Fibroblast of skin of left quadriceps (primary cell): ENCODE results near the gene SOAT1.
"Not testable (repeated sequence)": the region's sequence is repeated elsewhere in the genome, so short reads cannot be mapped to it uniquely, and the experiment has no call there.

Experiments used
- DNase-seq, 2 experiments: peaks; one replicate each; pipeline ENCODE4 v3.0.0-alpha.2; 2013; ENCODE audit warnings: low read depth in 2 of 2

Gene SOAT1

DNA sequence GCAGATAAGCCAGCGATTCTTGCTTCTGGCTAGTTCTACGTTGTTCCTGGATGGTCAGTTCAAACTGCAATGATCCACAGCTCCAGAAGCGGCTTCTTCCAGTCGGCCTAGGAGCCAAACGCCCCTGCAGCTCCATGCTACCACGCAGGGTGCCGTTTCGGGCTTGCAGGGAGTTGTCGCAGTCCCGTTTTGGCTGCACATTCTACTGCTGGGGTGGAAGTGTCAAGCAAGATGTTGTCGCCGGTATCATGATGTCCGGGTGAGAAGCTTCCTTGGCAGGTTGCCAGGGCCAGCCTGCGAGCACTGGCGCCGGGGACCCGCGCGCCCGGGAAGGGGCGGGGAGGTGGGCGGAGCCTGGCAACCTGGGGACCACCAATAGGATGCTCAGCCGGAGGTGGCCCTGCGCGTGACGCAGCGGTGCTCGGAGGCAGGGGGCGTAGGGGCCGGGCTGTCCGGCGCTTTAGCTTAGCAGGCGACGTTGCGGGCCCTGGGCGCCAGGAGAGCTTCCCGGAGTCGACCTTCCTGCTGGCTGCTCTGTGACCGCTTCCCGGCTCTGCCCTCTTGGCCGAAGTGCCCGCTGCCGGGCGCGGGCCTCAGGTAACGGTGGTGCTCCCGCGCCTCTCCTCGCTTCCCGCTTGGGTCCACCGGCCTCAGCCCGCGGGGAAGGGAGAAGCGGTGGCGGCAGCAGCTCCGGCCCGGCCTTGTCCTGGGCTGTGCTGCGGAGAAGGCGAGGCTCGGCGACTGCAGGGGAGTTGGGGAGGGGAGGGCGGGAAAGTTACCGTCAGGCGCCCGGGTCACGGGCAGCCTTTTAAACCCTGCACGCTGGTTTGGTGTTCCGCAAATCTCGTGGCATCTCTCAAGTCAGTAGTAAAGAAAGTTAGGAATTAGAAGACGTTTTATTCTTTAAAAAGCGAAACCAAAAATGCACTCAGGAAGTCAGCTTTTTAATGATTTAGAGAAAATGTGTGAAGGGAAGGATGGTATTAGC, at the start of gene SOAT1:
Gene SOAT1 (plus strand): TSS at position 458 of the 988 bp plus-strand sequence. CDS start 8,888 bp downstream, outside the sequence.
- peak; percentile 72 to 74 for DNase-seq

DNA sequence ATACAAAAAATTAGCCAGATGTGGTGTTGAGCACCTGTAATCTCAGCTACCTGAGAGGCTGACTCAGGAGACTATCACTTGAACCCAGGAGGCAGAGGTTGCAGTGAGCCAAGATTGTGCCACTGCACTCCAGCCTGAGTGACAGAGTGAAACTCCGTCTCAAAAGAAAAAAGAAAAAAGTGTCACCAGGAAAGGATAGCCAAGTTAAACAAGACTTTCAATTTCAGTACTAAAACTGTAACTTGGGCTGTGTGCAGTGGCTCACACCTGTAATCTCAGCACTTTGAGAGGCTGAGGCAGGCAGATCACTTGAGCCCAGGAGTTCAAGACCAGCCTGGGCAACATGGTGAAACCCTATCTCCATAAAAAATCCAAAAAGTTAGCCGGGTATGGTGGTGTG, 48.2 kb upstream of the SOAT1 start:
- not testable (repeated sequence) for DNase-seq

DNA sequence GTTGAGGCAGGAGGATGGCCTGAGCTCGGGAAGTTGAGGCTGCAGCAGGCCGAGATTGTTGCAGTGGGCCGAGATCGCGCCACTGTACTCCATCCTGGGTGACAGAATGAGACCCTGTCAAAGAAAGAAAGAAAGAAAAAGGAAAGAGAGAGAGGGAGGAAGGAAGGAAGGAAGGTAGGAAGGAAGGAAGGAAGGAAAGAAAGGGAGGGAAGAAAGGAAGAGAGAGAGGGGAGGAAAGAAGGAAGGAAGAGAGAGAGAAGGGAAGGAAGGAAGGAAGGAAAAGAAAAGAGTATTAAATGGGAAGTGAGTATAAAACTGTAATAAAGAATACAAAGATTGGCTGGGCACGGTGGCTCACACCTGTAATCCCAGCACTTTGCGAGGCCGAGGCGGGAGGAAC, 45.7 kb upstream of the SOAT1 start:
- DNase-seq = no peak

DNA sequence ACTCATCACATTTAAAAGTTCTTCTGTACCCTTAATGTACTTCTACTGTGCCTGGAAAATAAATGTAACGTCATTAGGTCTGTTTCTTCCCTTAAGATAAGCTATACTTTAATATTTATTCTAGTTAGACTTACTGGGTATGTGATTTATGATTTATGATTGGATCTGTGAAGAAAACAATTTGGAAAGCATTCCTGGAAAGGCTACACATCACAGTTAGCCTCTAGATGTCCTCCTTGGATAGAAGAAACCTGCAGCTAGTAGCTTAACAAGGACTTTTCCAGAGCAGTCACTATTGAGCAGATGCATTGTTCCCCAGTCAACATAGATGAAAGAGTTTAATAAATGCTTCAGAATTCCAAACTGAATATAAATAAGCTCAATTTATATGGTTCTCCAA, 41.9 kb upstream of the SOAT1 start:
- peak; percentile 18 to 20 for DNase-seq

DNA sequence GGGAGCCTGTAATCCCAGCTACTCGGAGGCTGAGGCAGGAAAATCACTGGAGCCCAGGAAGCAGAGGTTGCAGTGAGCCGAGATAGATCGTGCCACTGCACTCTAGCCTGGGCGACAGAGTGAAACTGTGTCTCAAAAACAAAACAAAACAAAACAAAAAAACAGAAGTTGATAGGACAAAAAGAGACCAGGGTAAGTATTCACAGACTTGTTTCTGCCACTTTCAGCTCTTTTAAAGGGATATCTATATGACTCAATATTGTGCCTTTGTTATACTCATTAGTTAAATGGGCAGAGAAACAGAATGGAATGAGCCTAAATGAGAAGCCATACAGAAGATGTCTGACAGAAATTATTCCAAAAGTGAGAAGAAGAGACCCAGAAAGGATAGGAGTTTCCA, 41.0 kb upstream of the SOAT1 start:
- DNase-seq = no peak

DNA sequence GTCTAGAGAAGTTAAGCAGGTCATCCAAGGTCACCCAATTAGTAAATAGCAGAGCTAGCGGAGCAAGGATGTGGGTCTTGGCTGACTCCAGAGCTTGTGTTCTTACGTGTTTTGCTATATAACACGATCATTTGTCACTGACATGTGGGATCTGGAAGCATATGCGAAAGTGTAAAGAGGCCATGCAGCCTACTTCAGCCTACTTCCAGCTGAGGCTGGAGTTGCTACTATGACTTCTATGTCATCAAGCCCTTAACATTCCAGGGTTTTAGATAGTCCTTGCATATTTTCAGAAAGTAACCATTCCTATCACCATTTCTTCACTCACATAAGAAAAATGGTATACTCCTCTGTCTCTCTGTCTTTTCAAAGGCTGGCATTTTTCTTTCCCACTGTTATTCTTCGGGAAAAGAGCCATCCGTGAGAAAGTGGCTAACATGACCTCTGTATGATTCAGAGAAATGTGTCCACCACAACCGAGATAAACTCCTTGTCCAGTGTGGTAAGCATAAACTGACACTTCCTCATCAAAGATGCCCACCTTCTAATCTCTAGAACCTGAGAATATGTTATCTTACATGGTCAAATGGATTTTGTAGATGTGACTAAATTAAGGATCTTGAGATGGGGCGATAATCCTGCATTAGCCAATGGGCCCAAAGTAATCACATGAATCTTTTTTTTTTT, 40.2 kb upstream of the SOAT1 start:
- DNase-seq = no peak

DNA sequence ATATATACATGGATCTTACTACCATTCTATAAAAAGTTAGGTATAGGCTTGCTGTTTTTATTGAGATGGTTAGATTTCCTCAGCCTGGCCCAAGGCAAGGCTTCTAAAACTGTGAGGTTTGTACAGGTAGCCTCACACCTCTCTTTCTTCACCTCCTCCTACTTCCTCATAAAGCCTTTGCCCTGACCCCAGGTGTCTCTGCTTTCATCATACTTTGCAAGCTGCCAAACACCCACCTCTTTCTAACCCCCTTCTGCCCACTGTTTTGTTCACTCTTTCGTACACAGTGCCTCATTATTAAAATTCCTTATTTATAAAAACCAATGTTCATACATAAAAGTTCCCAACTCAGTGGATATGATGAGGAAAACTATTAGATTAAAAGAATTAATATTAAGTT, 31.4 kb upstream of the SOAT1 start:
- DNase-seq = no peak

DNA sequence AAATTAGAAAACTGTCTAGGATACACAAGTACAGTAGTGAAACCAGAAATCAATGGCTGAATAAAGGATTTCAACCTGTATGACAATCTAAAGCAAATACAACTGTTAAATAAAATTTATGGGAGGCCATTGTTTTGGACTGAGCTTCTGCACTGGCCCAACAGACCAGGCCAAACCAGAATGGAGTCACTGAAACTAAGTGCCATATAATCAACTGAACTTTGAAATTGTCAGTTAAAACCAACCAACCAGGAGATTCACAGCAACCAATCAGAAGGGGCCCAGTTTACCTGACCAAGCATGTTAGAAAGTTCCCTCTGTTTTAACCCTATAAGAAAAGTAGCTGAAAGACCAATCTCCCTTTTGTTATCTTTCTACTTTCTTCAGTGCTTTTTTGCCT, 30.5 kb upstream of the SOAT1 start:
- no peak for DNase-seq

DNA sequence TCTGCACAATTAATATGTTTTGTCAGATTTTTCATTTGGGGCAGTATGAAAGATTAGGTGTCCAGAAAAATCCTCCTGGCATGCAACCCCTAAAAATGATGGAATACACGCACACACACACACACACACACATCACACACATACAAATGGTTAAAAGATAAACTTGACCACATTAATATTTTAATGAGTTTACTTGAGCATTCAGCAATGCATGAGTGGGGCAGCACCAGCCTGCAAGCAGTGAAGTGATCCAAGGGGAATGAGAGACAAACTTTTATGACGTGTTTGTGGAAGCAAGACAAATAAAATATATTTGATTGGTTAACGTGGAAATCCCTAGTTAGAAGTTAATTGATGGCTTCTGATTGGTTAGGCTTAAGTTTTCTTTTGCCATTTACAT, 29.1 kb upstream of the SOAT1 start:
- DNase-seq = no peak

DNA sequence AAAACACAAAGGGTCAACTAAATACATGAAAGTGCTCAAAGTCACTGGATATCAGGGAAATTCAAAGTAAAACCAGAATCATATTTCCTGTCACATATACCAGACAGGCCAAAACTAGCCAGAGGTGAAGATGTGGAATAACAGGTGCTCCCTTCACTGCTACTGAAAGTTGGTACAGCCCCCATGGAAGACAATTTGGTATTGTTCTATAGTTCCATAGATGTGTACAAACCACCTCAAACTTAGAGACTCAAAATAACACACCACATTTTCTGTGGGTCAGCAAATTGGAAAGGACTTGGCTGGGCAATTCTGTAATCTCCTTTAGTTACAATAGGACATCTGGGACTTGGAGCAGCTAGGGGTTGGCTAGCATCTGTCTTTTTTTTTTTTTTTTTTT, 24.5 kb upstream of the SOAT1 start:
- DNase-seq = no peak

DNA sequence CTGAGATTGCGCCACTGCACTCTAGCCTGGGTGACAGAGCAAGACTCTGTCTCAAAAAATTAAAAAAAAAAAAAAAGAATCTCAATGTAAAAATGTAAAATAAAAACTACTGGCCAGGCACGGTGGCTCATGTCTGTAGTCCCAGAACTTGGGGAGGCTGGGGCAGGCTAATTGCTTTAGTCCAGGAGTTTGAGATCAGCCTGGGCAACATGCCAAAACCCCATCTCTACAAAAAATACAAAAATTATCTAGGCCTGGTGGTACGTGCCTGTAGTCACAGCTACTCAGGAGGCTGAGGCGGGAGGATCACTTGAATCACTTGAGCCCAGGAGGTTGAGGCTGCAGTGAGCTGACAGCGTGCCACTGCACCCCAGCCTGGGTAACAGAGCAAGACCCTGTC, 19.2 kb upstream of the SOAT1 start:
- not testable (repeated sequence) for DNase-seq

DNA sequence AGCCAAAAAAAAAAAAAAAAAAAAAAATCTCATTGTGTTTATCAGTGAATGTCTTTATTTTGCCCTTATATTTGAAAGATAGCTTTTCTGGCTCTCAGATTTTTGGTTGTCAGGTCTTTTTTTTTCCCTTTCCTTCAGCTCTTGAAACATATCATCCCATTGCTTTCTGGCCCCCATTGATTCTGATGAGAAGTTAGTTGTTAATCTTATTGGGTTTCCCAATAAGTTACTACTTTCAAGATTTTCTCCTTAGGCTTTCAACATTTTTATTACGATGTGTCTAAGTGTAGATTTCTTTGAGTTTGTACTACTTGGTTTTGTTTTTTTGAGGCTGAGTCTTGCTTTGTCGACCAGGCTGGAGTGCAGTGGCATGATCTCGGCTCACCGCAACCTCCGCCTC, 14.7 kb upstream of the SOAT1 start:
- no peak for DNase-seq

DNA sequence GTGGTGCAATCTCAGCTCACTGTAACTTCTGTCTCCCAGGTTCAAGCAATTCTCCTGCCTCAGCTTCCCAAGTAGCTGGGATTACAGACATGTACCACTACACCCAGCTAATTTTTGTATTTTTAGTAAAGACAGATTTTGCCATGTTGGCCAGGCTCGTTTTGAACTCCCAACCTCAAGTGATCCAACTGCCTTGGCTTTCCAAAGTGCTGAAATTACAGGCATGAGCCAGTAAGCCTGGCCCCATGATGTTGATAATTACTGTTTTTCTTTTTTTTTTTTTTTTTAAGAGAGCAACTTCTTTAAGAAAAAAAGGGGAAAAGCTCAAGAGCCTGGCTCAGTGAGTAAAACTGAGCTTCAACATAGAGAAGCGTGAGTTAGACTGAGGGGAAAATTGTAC, 9.6 kb upstream of the SOAT1 start:
- DNase-seq = no peak

DNA sequence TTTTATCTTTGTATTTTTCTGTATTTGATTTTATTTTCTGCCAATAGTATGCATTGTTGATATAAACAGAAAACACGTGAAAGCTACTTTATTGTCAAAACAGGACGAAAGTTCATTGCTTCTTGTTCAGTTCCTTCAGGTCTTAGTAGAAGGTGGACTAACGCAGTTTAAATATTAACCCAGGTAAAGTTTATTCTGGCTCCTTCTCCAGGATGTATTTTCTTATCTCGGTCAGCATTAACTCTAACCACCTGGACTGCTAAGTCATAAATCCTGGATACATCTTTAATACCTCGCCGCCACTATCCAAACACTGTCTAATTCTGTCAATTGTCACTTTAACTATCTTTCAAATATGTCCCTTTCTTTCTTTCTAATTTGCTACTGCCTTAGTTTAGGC, 5.7 kb upstream of the SOAT1 start:
- no peak for DNase-seq

DNA sequence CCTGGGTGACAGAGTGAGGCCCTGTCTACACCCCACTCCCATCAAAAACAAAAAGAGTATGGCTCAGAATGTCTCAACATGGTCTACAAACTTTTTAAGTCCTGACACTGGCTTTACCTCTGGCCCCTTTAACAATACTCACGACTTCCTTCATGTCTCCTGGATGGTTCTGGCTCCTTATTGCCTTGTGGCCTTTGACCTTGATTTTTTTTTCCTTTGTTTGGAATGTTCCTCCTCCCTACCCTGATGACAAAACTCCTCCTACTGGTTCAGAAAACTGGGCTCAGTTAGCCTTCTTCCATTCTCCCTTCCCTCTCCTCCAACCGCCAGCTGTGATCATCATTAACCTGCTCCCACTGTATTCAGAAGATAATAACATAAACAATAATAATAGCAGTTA, 4.6 kb upstream of the SOAT1 start:
- no peak for DNase-seq

DNA sequence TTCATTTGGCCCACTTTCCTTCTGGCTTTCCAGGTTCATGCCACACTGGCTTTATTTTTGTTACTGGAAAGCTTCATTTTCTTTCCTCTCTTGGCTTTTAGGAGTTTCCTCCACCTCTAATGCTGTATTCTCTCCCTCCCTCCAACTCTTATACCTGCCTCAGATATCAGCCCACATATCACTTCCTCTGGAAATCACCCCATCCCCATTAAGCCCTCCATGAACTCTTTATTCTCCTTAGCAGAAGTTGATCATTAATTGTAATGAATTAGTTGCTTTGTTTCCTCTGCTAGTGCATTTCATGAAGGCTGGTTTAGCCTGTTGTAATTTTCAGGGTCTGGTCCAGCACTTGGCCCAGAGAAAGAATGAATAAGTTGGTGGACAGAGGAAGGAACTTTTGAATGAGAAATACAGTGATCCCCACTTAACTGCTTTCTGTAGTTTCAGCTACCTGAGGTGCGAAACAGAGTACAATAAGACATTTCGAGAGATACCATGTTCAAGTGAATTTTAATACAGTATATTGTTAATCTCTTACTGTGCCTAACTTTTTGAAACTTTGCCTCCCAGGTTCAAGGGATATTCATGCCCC, 1.7 kb downstream of the SOAT1 start:
- DNase-seq = no peak

DNA sequence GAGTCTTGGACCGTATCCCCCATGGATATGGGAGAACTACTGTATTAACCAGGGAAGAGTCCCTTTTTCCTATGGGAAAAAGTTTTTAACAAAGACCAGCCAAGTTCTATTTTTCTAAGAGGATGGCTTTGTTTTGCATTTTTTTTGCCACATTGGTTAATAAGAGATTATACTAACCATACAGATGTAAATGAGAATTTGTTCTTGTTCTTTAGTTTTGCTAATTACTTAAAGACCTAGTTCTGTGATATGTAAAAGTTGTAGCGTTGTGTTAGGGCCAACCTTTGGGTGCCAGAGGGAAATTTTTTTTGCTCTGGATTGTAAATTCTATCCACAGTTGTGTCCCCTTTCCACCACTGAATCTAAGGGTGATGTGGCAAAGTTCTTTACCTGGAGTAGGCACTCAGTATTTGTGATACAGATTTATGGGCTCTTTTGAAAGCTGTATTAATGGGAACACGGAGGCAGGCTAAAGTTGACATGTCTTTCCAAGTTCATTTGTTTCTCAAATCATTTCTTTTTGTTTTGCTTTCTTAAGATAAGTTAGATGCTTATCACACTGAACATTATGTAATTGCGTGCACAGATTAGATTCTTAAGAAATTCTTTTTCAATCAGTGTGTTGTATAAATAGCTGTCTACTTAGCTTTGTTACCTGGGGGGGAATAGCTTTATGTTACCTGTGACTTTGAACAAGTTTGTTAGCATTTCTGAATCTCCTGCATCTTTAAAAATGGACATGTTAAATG, 2.9 kb downstream of the SOAT1 start:
- no peak for DNase-seq

DNA sequence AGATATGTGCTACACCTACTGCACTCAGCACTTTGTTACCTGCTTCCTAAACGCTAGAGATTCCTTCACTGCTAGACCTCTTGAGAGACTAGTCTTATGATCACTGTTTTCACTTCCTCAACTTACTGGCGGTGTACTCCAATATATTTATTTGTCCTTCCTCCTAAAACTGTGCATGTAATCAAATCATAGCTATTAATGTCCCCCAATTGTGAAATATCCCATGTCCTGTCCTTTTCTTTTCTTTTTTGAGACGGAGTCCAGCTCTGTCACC, 3.4 kb downstream of the SOAT1 start:
- no peak for DNase-seq

DNA sequence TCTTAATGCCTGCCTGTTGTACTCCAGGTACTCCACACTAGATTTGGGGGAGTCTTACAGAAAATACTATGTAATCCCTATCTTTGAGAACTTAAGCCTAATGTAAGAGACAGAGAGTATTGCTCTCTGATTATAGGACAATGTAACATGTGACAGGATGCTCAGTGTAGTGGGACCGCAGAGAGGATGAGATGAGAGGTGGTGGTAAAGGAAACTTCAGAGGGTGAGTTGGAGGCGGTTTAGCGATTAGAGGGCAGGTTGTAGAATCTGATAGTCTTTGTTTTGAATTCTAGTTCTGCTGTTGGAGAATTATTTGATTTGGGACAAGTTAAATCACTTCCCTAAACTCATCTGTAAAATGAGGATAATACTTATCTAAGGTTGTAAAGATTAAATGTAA, 5.4 kb downstream of the SOAT1 start:
- no peak for DNase-seq

DNA sequence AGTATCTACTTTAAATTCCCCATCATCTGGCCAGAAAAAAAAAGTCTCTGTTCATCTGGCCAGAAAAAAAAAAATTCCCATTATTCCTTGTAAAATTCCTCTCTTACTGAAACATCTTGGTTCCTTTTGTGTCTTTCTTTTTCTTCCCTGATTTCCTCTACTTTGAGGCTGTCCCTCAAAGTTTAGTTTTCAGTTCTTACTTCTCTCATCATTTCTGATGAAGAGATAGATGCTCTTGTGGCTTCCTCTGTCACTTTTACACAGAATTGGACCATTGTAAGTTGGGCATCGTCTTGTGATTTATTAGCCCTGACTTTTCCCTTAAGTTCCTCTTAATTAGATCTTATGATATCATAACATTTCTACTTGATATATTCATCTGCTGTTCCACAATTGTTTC, 6.5 kb downstream of the SOAT1 start:
- DNase-seq = no peak

DNA sequence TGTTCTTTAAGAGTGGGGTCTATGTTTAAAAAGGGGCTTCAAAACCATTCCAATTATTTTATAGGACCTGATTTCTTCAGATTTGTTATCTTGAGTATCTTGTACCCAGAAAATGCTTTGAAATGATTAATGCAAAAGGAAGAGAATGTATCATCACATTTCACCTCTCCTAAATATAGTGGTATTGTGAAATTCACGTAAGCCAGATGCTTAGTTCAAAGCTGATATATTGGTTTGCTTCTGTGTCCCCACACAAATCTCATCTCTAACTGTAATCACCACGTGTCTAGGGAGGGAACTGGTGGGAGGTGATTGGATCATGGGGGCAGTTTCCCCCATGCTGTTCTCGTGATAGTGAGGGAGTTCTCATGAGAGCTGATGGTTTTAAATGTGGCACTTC, 8.5 kb downstream of the SOAT1 start:
- DNase-seq = no peak

DNA sequence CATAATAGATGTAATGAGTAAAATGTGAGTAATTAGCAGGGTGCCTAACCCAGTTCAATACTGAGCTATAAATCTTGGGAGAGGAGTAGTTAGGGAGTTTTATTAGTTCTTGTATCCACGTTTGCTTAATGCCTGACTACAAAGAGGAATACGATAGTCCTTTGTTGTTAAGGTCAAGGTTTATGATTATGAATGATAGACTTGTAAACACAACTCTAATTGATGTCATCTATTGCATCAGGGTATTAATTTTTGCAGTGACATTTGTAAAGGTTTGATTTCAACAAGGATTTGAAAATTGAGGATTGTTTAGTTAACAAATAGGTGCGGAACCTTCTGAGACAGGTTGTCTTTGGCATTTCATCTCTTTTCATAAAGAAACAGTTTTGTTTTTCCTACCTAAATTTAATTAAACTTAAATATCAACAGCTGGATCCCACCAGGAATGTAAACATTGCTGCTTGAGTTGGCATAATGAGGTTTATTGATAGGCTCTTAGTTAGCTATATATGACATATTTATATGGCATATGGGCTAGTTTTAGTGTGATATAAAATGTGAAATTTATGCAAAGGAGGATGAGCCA, 9.7 kb downstream of the SOAT1 start:
- no peak for DNase-seq
